Measurements from ENCODE around the gene POU6F2. TPM values are rescaled to one million over a fixed set of nuclear protein-coding genes. Genes with fewer than 3 reads are reported as not detected.

The POU6F2 gene
- total RNA-seq, 4 donors from 2014 or later: not detected

DNA sequence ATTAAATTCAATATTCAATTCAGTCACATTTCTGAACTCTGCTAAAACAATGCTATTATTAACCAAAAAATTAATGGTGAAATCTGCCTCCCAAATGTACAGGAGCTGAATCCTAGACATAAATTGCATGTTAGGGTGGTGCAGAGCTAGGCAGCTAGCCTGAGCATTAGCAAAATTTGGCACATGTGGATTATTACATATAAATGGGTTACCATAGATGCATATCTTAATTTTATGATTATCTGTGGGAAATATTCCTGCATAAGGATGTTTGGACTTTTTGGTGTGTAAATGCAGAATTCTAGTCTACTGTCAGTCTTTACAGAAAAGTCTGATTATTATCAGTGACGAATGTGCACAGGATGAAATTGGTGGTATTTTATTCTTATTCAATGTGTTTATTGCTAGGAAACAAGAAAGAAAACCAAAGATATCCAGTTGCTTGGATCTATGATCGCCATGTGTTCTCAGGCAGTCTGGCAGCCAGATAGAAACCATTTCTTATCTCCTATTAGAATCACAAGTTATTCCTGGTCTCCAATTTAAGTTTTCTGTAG lies 150.7 kb downstream of the POU6F2 start:
- H3K4me1 ChIP-seq: no peaks in the 10 kb centered on the region
- H3K4me3 ChIP-seq: no peak overlapping the region
- no peaks in the 10 kb centered on the region for H3K36me3 ChIP-seq
- peaks cover 0 to 4% (median 4%) of the 10 kb centered on the region in 3 donors for H3K27me3 ChIP-seq
- intact Hi-C loops (cut with DNase I; ENCODE audit: low total_unique reads) (no loop called here), in situ Hi-C loops (cut with MboI; ENCODE audit: low sequenced_read_pairs in 4 of 4) (no loop called here)
- H3K9me3 ChIP-seq: no peaks in the 10 kb centered on the region
- TF ChIP-seq, protein P1, sequence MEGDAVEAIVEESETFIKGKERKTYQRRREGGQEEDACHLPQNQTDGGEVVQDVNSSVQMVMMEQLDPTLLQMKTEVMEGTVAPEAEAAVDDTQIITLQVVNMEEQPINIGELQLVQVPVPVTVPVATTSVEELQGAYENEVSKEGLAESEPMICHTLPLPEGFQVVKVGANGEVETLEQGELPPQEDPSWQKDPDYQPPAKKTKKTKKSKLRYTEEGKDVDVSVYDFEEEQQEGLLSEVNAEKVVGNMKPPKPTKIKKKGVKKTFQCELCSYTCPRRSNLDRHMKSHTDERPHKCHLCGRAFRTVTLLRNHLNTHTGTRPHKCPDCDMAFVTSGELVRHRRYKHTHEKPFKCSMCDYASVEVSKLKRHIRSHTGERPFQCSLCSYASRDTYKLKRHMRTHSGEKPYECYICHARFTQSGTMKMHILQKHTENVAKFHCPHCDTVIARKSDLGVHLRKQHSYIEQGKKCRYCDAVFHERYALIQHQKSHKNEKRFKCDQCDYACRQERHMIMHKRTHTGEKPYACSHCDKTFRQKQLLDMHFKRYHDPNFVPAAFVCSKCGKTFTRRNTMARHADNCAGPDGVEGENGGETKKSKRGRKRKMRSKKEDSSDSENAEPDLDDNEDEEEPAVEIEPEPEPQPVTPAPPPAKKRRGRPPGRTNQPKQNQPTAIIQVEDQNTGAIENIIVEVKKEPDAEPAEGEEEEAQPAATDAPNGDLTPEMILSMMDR (IDR thresholded peaks at IDR 0.05 in 4 of 5, conservative IDR thresholded peaks at IDR 0.05 in 1 of 5): no peak
- TF ChIP-seq POLR2A (IDR thresholded peaks at IDR 0.05): no peak
- no peak for ATAC-seq
- H3K27ac ChIP-seq: no peak overlapping the region
- no peak for DNase-seq

DNA sequence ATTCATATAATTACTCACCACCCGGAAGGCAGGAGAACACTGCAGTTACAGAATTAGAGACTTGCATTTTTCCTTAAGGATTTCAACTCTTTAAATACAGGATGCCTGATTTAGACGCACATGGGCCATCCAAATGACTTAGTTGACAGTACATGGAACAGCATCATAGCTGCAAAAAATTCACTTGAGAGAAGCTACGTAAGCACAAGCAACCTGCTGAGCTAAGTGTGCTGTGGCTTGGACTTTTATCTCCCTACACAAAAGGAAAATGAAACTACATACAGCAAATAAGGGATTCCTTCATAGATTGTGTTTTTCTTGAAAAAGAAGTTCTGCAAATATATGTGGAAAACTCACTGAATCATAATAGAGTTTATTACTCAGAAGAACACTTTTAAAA lies 152.6 kb downstream of the POU6F2 start:
- intact Hi-C loops (cut with DNase I; ENCODE audit: low total_unique reads): no loop called here
- in situ Hi-C loops (cut with MboI; ENCODE audit: low sequenced_read_pairs in 4 of 4): no loop called here

DNA sequence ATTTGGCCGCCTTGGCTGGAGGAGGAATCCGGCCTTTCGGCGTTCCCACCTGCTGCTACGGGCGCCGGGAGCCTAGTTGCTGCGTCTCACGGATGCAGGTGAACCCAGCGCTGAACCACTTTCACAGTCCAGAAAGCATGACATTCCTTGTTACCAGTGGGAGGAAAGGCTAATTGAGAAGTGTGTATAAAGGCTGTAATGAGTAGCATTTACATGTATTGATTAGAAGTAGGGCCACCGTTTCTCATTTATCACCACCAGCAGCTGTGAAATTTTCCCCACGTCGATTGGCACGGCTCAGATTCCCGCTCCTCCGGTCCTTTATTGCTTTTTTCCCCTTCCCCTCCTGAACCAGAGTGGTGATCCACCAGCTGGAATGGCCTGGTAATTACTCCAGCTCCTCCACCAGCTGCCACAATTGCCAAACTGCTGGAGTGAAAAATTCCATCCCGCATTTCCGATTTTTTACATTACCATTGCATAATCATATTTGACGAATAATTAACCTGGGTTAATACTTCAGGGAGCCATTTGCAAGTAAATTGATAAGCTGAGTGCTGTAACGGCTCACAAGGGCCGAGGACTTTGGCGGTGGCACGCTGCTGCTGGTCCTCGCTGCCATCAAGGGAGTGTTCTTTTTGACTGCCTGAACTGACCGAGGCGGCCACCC lies 153.3 kb downstream of the POU6F2 start:
- intact Hi-C loops (cut with DNase I; ENCODE audit: low total_unique reads): no loop called here
- DNase-seq: no peak
- TF ChIP-seq, protein P1 (IDR thresholded peaks at IDR 0.05 in 4 of 5, conservative IDR thresholded peaks at IDR 0.05 in 1 of 5): no peak
- TF ChIP-seq POLR2A (IDR thresholded peaks at IDR 0.05): no peak
- H3K27ac ChIP-seq: no peak overlapping the region
- H3K4me3 ChIP-seq: peak overlapping the region in 1 of 4 donors; percentile 8
- H3K27me3 ChIP-seq: peaks cover 0 to 4% (median 4%) of the 10 kb centered on the region in 3 donors
- no peak for ATAC-seq
- no peaks in the 10 kb centered on the region for H3K9me3 ChIP-seq
- H3K36me3 ChIP-seq: no peaks in the 10 kb centered on the region
- no peaks in the 10 kb centered on the region for H3K4me1 ChIP-seq
- in situ Hi-C loops (cut with MboI; ENCODE audit: low sequenced_read_pairs in 4 of 4): no loop called here

More for the DNA sequence above, 152.6 kb downstream of the POU6F2 start:
- H3K27me3 ChIP-seq: peaks cover 0 to 4% (median 4%) of the 10 kb centered on the region in 3 donors
- H3K4me3 ChIP-seq: no peak overlapping the region
- H3K9me3 ChIP-seq: no peaks in the 10 kb centered on the region
- H3K36me3 ChIP-seq: no peaks in the 10 kb centered on the region
- TF ChIP-seq POLR2A (IDR thresholded peaks at IDR 0.05): no peak
- TF ChIP-seq, protein P1 (IDR thresholded peaks at IDR 0.05 in 4 of 5, conservative IDR thresholded peaks at IDR 0.05 in 1 of 5): no peak
- DNase-seq: no peak
- no peaks in the 10 kb centered on the region for H3K4me1 ChIP-seq
- H3K27ac ChIP-seq: no peak overlapping the region
- no peak for ATAC-seq

DNA sequence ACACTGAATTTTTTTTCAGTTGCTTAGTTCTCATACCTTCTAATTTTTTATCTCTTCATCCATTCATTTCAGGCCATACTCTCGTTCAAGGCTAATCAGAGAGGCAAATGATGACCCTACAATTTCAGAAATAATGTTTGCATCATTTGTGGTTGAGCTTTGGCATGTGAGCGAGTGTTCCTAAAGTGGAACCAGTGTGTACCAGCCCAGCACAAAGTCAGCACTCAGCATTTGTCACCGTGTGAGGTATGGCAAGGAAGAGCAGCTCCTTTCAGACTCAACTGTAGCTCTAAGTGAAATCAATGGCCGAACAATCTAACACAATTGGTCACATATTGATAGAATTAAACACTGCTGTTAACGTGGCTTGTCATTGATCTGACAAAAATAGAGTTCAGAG lies 154.6 kb downstream of the POU6F2 start:
- H3K9me3 ChIP-seq: no peaks in the 10 kb centered on the region
- DNase-seq (no peak), ATAC-seq (no peak)
- H3K27me3 ChIP-seq: peaks cover 0 to 4% (median 4%) of the 10 kb centered on the region in 3 donors
- no peak overlapping the region for H3K4me3 ChIP-seq
- TF ChIP-seq, protein P1 (IDR thresholded peaks at IDR 0.05 in 4 of 5, conservative IDR thresholded peaks at IDR 0.05 in 1 of 5): no peak
- no peak for TF ChIP-seq POLR2A (IDR thresholded peaks at IDR 0.05)
- no peak overlapping the region for H3K27ac ChIP-seq
- in situ Hi-C loops (cut with MboI; ENCODE audit: low sequenced_read_pairs in 4 of 4): no loop called here
- intact Hi-C loops (cut with DNase I; ENCODE audit: low total_unique reads): no loop called here
- H3K4me1 ChIP-seq: no peaks in the 10 kb centered on the region
- no peaks in the 10 kb centered on the region for H3K36me3 ChIP-seq
